Measurements from ENCODE around the gene USE1. TPM values are rescaled to one million over a fixed set of nuclear protein-coding genes. Genes with fewer than 3 reads are reported as not detected.

The USE1 gene
- total RNA-seq, 6 experiments from 2014 or later, result 23.5 to 29.3 (median 25.7) TPM

GRCh38 chr19:17242431-17243208 lies 27.5 kb downstream of the USE1 start:
- Mint-ChIP-seq H3K27ac (peak overlapping the region; percentile 84), H3K27me3 (ENCODE audit: insufficient read depth) (peaks cover 5% of the 10 kb centered on the region), H3K36me3 (ENCODE audit: low read depth) (peaks cover 15% of the 10 kb centered on the region), H3K4me3 (peak overlapping the region; percentile 95), H3K9me3 (no peaks in the 10 kb centered on the region), H3K4me1 (ENCODE audit: low read depth) (peaks cover 39% of the 10 kb centered on the region)
- TF ChIP-seq, protein P1, sequence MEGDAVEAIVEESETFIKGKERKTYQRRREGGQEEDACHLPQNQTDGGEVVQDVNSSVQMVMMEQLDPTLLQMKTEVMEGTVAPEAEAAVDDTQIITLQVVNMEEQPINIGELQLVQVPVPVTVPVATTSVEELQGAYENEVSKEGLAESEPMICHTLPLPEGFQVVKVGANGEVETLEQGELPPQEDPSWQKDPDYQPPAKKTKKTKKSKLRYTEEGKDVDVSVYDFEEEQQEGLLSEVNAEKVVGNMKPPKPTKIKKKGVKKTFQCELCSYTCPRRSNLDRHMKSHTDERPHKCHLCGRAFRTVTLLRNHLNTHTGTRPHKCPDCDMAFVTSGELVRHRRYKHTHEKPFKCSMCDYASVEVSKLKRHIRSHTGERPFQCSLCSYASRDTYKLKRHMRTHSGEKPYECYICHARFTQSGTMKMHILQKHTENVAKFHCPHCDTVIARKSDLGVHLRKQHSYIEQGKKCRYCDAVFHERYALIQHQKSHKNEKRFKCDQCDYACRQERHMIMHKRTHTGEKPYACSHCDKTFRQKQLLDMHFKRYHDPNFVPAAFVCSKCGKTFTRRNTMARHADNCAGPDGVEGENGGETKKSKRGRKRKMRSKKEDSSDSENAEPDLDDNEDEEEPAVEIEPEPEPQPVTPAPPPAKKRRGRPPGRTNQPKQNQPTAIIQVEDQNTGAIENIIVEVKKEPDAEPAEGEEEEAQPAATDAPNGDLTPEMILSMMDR (IDR thresholded peaks at IDR 0.05), result no peak
- DNase-seq, result no peak

GRCh38 chr19:17243211-17243829 lies 28.2 kb downstream of the USE1 start:
- TF ChIP-seq, protein P1 (IDR thresholded peaks at IDR 0.05), result no peak
- H3K27me3 Mint-ChIP-seq (ENCODE audit: insufficient read depth), result peaks cover 5% of the 10 kb centered on the region
- H3K27ac Mint-ChIP-seq, result peak overlapping the region; percentile 84
- DNase-seq, result no peak
- peak overlapping the region; percentile 95 for H3K4me3 Mint-ChIP-seq
- peaks cover 11% of the 10 kb centered on the region for H3K36me3 Mint-ChIP-seq (ENCODE audit: low read depth)
- no peaks in the 10 kb centered on the region for H3K9me3 Mint-ChIP-seq
- H3K4me1 Mint-ChIP-seq (ENCODE audit: low read depth), result peaks cover 40% of the 10 kb centered on the region

- Mint-ChIP-seq H3K27ac (peak overlapping the region; percentile 84), H3K9me3 (no peaks in the 10 kb centered on the region), H3K36me3 (ENCODE audit: low read depth) (0 out of 2 replicates have a peak, but pooled peaks cover 9% of the 10 kb centered on the region), H3K4me1 (ENCODE audit: low read depth) (peaks cover 45% of the 10 kb centered on the region), H3K4me3 (peak overlapping the region; percentile 95), H3K27me3 (ENCODE audit: insufficient read depth) (peaks cover 5% of the 10 kb centered on the region)
- DNase-seq, result peak; percentile 40
- TF ChIP-seq, protein P1 (IDR thresholded peaks at IDR 0.05), result no peak
These were observed 28.9 kb downstream of the USE1 start for GRCh38 chr19:17243830-17244617.

- Mint-ChIP-seq H3K27ac (peak overlapping the region; percentile 84), H3K9me3 (no peaks in the 10 kb centered on the region), H3K4me1 (ENCODE audit: low read depth) (peaks cover 52% of the 10 kb centered on the region), H3K27me3 (ENCODE audit: insufficient read depth) (peaks cover 5% of the 10 kb centered on the region), H3K36me3 (ENCODE audit: low read depth) (0 out of 2 replicates have a peak, but pooled peaks cover 9% of the 10 kb centered on the region), H3K4me3 (peak overlapping the region; percentile 95)
- TF ChIP-seq, protein P1 (IDR thresholded peaks at IDR 0.05), result no peak
- no peak for DNase-seq
These were observed 29.7 kb downstream of the USE1 start for GRCh38 chr19:17244618-17245534.

Data from HFFc6 (cell line).